HL-60/S4 (cell line): ENCODE results near the gene B4GALNT4.
"Not testable (repeated sequence)": the region's sequence is repeated elsewhere in the genome, so short reads cannot be mapped to it uniquely, and the experiment has no call there.

Source experiments
- in situ Hi-C: fragments of 300-500 bp; cut with MboI; formaldehyde crosslinking; loops from 2 replicates; pipeline ENCODE4 v1.14.3; 2022; ENCODE audit warnings: low sequenced_read_pairs

Gene B4GALNT4

GRCh38 chr11:358129-358800 lies 11.0 kb upstream of the B4GALNT4 start:
- in situ Hi-C loops: no loop called here

- in situ Hi-C loops: no loop called here
Observed at GRCh38 chr11:359181-359714, 10.1 kb upstream of the B4GALNT4 start.

- in situ Hi-C loops: no loop called here
Observed at GRCh38 chr11:360326-361280, 8.7 kb upstream of the B4GALNT4 start.

GRCh38 chr11:362642-363442 lies 6.5 kb upstream of the B4GALNT4 start:
- in situ Hi-C loops: no loop called here

- in situ Hi-C loops: not testable (repeated sequence)
Observed at GRCh38 chr11:363443-363805, 5.9 kb upstream of the B4GALNT4 start.

GRCh38 chr11:363948-364761 lies 5.1 kb upstream of the B4GALNT4 start:
- in situ Hi-C loops: no loop called here

- in situ Hi-C loops: no loop called here
Observed at GRCh38 chr11:364991-365725, 4.1 kb upstream of the B4GALNT4 start.

GRCh38 chr11:365831-366230 lies 3.5 kb upstream of the B4GALNT4 start:
- in situ Hi-C loops: no loop called here

- in situ Hi-C loops: no loop called here
Observed at GRCh38 chr11:367956-368413, 1.3 kb upstream of the B4GALNT4 start.

- in situ Hi-C loops: no loop called here
Observed at GRCh38 chr11:368414-369335, 624 bp upstream of the B4GALNT4 start.

- in situ Hi-C loops: no loop called here
Observed at GRCh38 chr11:370070-370941, 1.0 kb downstream of the B4GALNT4 start.

GRCh38 chr11:371051-371450 lies 1.8 kb downstream of the B4GALNT4 start:
- in situ Hi-C loops: no loop called here

GRCh38 chr11:371716-372590 lies 2.7 kb downstream of the B4GALNT4 start:
- in situ Hi-C loops: no loop called here

GRCh38 chr11:372809-373715 lies 3.8 kb downstream of the B4GALNT4 start:
- in situ Hi-C loops: no loop called here
